BJ (cell line): ENCODE measurements around the gene PALMD. TPM values are rescaled to one million over a fixed set of nuclear protein-coding genes. Genes with fewer than 3 reads are reported as not detected.

ENCODE experiments used
- CTCF ChIA-PET: fragments of 350-600 bp; formaldehyde crosslinking; extraction: SDS; loops from one replicate; lab custom pipeline; 2021; ENCODE audit warnings: antibody characterized with exemption, inconsistent platforms; lab: Yijun Ruan, JAX
- POLR2A ChIA-PET: fragments of 300-600 bp; sonication (Branson Sonifier 250); formaldehyde crosslinking; extraction: SDS; loops from one replicate; lab custom pipeline; 2021; ENCODE audit warnings: antibody characterized with exemption; lab: Charles Lee
- DNase-seq: peaks from one replicate; pipeline ENCODE4 v3.0.0-alpha.2; 2011; ENCODE audit warnings: low read depth
- H3K27me3 ChIP-seq: 2 replicates; pipeline ENCODE4 v1.6.0; 2011; ENCODE audit warnings: low read length; ENCODE audit not compliant: control insufficient read depth, insufficient read depth
- H3K36me3 ChIP-seq: 2 replicates; pipeline ENCODE4 v1.5.1; 2011; ENCODE audit warnings: low read length; ENCODE audit not compliant: control insufficient read depth, insufficient read depth
- H3K4me3 ChIP-seq: 2 replicates; pipeline ENCODE4 v1.5.1; 2011; ENCODE audit warnings: low read depth, mild to moderate bottlenecking, control low read depth, low read length
- polyA plus RNA-seq: library from polyadenylated mRNA; depleted of rRNA; stranded (reverse); fragments of >200 nt; gene quantifications from 2 replicates; pipeline ENCODE4 v1.2.3, GENCODE V29; 2011
- TF ChIP-seq, protein P1 (sequence below): IDR thresholded peaks from 2 replicates; pipeline ENCODE4 v1.5.1; 2011; ENCODE audit warnings: low read depth, mild to moderate bottlenecking, control low read depth, inconsistent platforms, low read length, moderate library complexity; ENCODE audit not compliant: insufficient read depth

PALMD gene
- polyA plus RNA-seq, 1 experiment = 0.06 TPM

DNA sequence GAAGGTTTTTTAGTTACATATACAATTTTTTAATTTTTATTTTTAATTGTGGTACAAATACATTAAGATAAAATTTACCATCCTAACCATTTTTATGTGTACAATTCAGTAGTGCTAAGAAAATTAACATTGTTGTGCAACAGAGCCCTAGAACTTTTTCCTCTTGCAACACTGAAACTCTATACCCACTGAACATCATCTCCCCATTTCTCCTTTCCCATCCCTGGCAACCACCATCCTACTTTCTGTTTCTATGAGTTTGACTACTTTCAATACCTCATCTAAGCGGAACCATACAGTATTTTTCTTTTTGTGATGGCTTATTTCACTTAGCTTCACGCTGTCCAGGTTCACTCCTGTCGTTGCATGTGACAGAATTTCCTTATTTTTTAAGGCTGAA, 54.1 kb downstream of the PALMD start:
- CTCF ChIA-PET = no interaction called here
- Histone ChIP-seq H3K27me3 (no peaks in the 10 kb centered on the region; the same call in 1 of the 2 replicates), H3K36me3 (no peaks in the 10 kb centered on the region), H3K4me3 (no peak overlapping the region)
- DNase-seq = no peak
- TF ChIP-seq, protein P1, sequence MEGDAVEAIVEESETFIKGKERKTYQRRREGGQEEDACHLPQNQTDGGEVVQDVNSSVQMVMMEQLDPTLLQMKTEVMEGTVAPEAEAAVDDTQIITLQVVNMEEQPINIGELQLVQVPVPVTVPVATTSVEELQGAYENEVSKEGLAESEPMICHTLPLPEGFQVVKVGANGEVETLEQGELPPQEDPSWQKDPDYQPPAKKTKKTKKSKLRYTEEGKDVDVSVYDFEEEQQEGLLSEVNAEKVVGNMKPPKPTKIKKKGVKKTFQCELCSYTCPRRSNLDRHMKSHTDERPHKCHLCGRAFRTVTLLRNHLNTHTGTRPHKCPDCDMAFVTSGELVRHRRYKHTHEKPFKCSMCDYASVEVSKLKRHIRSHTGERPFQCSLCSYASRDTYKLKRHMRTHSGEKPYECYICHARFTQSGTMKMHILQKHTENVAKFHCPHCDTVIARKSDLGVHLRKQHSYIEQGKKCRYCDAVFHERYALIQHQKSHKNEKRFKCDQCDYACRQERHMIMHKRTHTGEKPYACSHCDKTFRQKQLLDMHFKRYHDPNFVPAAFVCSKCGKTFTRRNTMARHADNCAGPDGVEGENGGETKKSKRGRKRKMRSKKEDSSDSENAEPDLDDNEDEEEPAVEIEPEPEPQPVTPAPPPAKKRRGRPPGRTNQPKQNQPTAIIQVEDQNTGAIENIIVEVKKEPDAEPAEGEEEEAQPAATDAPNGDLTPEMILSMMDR = no peak
- POLR2A ChIA-PET = no interaction called here

DNA sequence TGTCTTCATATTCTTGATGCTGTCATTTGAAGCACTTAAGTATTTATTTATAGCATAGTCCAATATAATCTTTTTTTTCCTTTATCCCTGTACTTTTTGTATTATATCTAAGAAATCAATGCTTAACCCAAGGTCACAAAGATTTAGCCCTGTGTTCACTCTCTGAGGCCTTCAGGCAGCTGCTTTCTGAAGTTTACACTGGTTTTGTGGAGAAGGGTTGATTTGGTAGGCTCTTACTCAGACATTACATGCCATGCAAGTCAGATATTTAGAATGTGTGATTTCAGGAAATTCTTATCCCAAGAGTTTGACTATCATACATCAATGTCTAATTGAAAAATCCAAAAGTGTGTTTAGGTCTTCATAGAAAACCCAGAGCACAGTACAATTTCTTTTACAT, 56.3 kb downstream of the PALMD start:
- Histone ChIP-seq H3K36me3 (no peaks in the 10 kb centered on the region), H3K27me3 (no peaks in the 10 kb centered on the region), H3K4me3 (no peak overlapping the region)
- DNase-seq = no peak
- ChIA-PET CTCF (no interaction called here), POLR2A (no interaction called here)
- TF ChIP-seq, protein P1 = no peak

- H3K4me3 ChIP-seq = no peak overlapping the region
- DNase-seq = no peak
- POLR2A ChIA-PET = no interaction called here
- H3K36me3 ChIP-seq = no peaks in the 10 kb centered on the region
- CTCF ChIA-PET = interaction anchor here (0.8 to 3.4 kb wide), 3 partner anchors 13 to 911 kb away, joined by 3 to 19 read pairs (median 4); no protein-coding TSS in a partner anchor
- H3K27me3 ChIP-seq = no peaks in the 10 kb centered on the region
- TF ChIP-seq, protein P1 = no peak
These were observed 58.5 kb downstream of the PALMD start for GRCh38 chr1:99704356-99704816.

GRCh38 chr1:99705385-99705784, 59.5 kb downstream of the PALMD start:
- TF ChIP-seq, protein P1 = no peak
- Histone ChIP-seq H3K27me3 (no peaks in the 10 kb centered on the region), H3K4me3 (no peak overlapping the region), H3K36me3 (no peaks in the 10 kb centered on the region)
- ChIA-PET POLR2A (no interaction called here), CTCF (interaction anchor here (1.0 to 3.4 kb wide), 5 partner anchors 14 to 912 kb away, joined by 4 to 19 read pairs (median 4); no protein-coding TSS in a partner anchor)
- no peak for DNase-seq

GRCh38 chr1:99707535-99708142, 61.7 kb downstream of the PALMD start:
- CTCF ChIA-PET = interaction anchor here (0.7 to 3.4 kb wide), 10 partner anchors 12 to 914 kb away, joined by 3 to 19 read pairs (median 4); no protein-coding TSS in a partner anchor
- DNase-seq = peak; percentile 9
- no peak overlapping the region for H3K4me3 ChIP-seq
- POLR2A ChIA-PET = interaction anchor here (0.6 kb wide), 1 partner anchor 804 kb away, joined by 3 read pairs; no protein-coding TSS in a partner anchor
- H3K36me3 ChIP-seq = no peaks in the 10 kb centered on the region
- TF ChIP-seq, protein P1 = peak; percentile 79
- H3K27me3 ChIP-seq = no peaks in the 10 kb centered on the region
